Effector memory CD8-positive, alpha-beta T cell (primary cell): ENCODE results near the gene NEGR1.
"Not testable (repeated sequence)": the region's sequence is repeated elsewhere in the genome, so short reads cannot be mapped to it uniquely, and the experiment has no call there.

Source experiments
- ATAC-seq: fragments of 150-1000 bp; cut with Tn5 transposase; replicated peaks from 2 replicates; pipeline ENCODE4 v1.10.0; 2021; ENCODE audit warnings: mild to moderate bottlenecking, moderate library complexity
- DNase-seq, 3 experiments: peaks; one replicate each; pipeline ENCODE4 v3.0.0; 2021
- H3K27ac Mint-ChIP-seq, 2 donors: one replicate each; pipeline ENCODE4 v1.8.0; 2022; ENCODE audit warnings: mild to moderate bottlenecking in 2 of 2, mixed read lengths in 2 of 2, moderate library complexity in 2 of 2
- H3K27me3 Mint-ChIP-seq, 2 donors: one replicate each; pipeline ENCODE4 v1.8.0; 2022; ENCODE audit warnings: mixed read lengths in 2 of 2
- H3K36me3 Mint-ChIP-seq: one replicate; pipeline ENCODE4 v1.8.0; 2022; ENCODE audit warnings: mild to moderate bottlenecking, moderate library complexity, mixed read lengths; ENCODE audit not compliant: insufficient read depth
- H3K4me1 Mint-ChIP-seq, 2 donors: one replicate each; pipeline ENCODE4 v1.8.0; 2022; ENCODE audit warnings: low read depth in 2 of 2, mixed read lengths in 2 of 2
- H3K4me3 Mint-ChIP-seq, 2 donors: one replicate each; pipeline ENCODE4 v1.8.0; 2022; ENCODE audit warnings: mild to moderate bottlenecking in 2 of 2, mixed read lengths in 2 of 2, moderate library complexity in 2 of 2
- H3K9me3 Mint-ChIP-seq, 2 donors: one replicate each; pipeline ENCODE4 v1.8.0; 2022; ENCODE audit warnings: mixed read lengths in 2 of 2

Gene NEGR1

GRCh38 chr1:71920556-71920955, 361.8 kb downstream of the NEGR1 start:
- Mint-ChIP-seq H3K27me3 (no peaks in the 10 kb centered on the region), H3K36me3 (no peaks in the 10 kb centered on the region), H3K4me1 (no peaks in the 10 kb centered on the region), H3K4me3 (no peak overlapping the region), H3K27ac (no peak overlapping the region), H3K9me3 (peaks cover 19 to 30% of the 10 kb centered on the region in 2 donors)
- DNase-seq (no peak), ATAC-seq (no peak)

- H3K4me1 Mint-ChIP-seq = no peaks in the 10 kb centered on the region
- H3K36me3 Mint-ChIP-seq = no peaks in the 10 kb centered on the region
- H3K27me3 Mint-ChIP-seq = no peaks in the 10 kb centered on the region
- peaks cover 19 to 32% of the 10 kb centered on the region in 2 donors for H3K9me3 Mint-ChIP-seq
- DNase-seq (no peak), ATAC-seq (no peak)
- H3K4me3 Mint-ChIP-seq = no peak overlapping the region
- H3K27ac Mint-ChIP-seq = no peak overlapping the region
These were observed 362.4 kb downstream of the NEGR1 start for GRCh38 chr1:71919811-71920509.

- ATAC-seq (no peak), DNase-seq (no peak)
- no peaks in the 10 kb centered on the region for H3K4me1 Mint-ChIP-seq
- no peak overlapping the region for H3K27ac Mint-ChIP-seq
- no peak overlapping the region for H3K4me3 Mint-ChIP-seq
- peaks cover 19 to 32% of the 10 kb centered on the region in 2 donors for H3K9me3 Mint-ChIP-seq
- H3K27me3 Mint-ChIP-seq = no peaks in the 10 kb centered on the region
- H3K36me3 Mint-ChIP-seq = no peaks in the 10 kb centered on the region
These were observed 363.7 kb downstream of the NEGR1 start for GRCh38 chr1:71918630-71919029.

- DNase-seq (no peak), ATAC-seq (no peak)
- H3K4me3 Mint-ChIP-seq = no peak overlapping the region
- no peak overlapping the region for H3K27ac Mint-ChIP-seq
- no peaks in the 10 kb centered on the region for H3K27me3 Mint-ChIP-seq
- H3K9me3 Mint-ChIP-seq = peaks cover 13 to 24% of the 10 kb centered on the region in 2 donors
- no peaks in the 10 kb centered on the region for H3K4me1 Mint-ChIP-seq
- no peaks in the 10 kb centered on the region for H3K36me3 Mint-ChIP-seq
These were observed 365.4 kb downstream of the NEGR1 start for GRCh38 chr1:71916894-71917293.

GRCh38 chr1:71914626-71915025, 367.7 kb downstream of the NEGR1 start:
- ATAC-seq (no peak), DNase-seq (no peak)
- Mint-ChIP-seq H3K27me3 (no peaks in the 10 kb centered on the region), H3K27ac (no peak overlapping the region), H3K36me3 (no peaks in the 10 kb centered on the region), H3K4me1 (no peaks in the 10 kb centered on the region), H3K4me3 (no peak overlapping the region), H3K9me3 (peaks cover 10 to 13% of the 10 kb centered on the region in 2 donors)

GRCh38 chr1:71908871-71909390, 373.4 kb downstream of the NEGR1 start:
- H3K9me3 Mint-ChIP-seq = peaks cover 0 to 9% of the 10 kb centered on the region in 2 donors
- H3K4me3 Mint-ChIP-seq = no peak overlapping the region
- H3K27ac Mint-ChIP-seq = no peak overlapping the region
- H3K36me3 Mint-ChIP-seq = no peaks in the 10 kb centered on the region
- no peaks in the 10 kb centered on the region for H3K27me3 Mint-ChIP-seq
- no peak for ATAC-seq
- DNase-seq = no peak
- no peaks in the 10 kb centered on the region for H3K4me1 Mint-ChIP-seq

- no peak for DNase-seq
- no peak overlapping the region for H3K4me3 Mint-ChIP-seq
- no peaks in the 10 kb centered on the region for H3K27me3 Mint-ChIP-seq
- H3K9me3 Mint-ChIP-seq = peaks cover 0 to 9% of the 10 kb centered on the region in 2 donors
- H3K4me1 Mint-ChIP-seq = no peaks in the 10 kb centered on the region
- no peaks in the 10 kb centered on the region for H3K36me3 Mint-ChIP-seq
- H3K27ac Mint-ChIP-seq = no peak overlapping the region
- ATAC-seq = no peak
These were observed 374.0 kb downstream of the NEGR1 start for GRCh38 chr1:71908303-71908702.

GRCh38 chr1:71899881-71900280, 382.5 kb downstream of the NEGR1 start:
- Mint-ChIP-seq H3K27ac (no peak overlapping the region), H3K27me3 (no peaks in the 10 kb centered on the region), H3K4me3 (no peak overlapping the region), H3K36me3 (no peaks in the 10 kb centered on the region), H3K4me1 (no peaks in the 10 kb centered on the region), H3K9me3 (peaks cover 0 to 5% of the 10 kb centered on the region in 2 donors)
- ATAC-seq (no peak), DNase-seq (no peak)

- ATAC-seq, H3K4me1 Mint-ChIP-seq, DNase-seq, H3K36me3 Mint-ChIP-seq, H3K9me3 Mint-ChIP-seq, H3K27ac Mint-ChIP-seq, H3K27me3 Mint-ChIP-seq, H3K4me3 Mint-ChIP-seq: not testable (repeated sequence)
These were observed 394.2 kb downstream of the NEGR1 start for GRCh38 chr1:71888166-71888565.

GRCh38 chr1:71885171-71885570, 397.2 kb downstream of the NEGR1 start:
- DNase-seq (no peak), ATAC-seq (no peak)
- H3K27ac Mint-ChIP-seq = no peak overlapping the region
- H3K36me3 Mint-ChIP-seq = no peaks in the 10 kb centered on the region
- no peak overlapping the region for H3K4me3 Mint-ChIP-seq
- H3K9me3 Mint-ChIP-seq = peaks cover 0 to 7% of the 10 kb centered on the region in 2 donors
- no peaks in the 10 kb centered on the region for H3K27me3 Mint-ChIP-seq
- no peaks in the 10 kb centered on the region for H3K4me1 Mint-ChIP-seq

GRCh38 chr1:71882637-71883036, 399.7 kb downstream of the NEGR1 start:
- DNase-seq (no peak), ATAC-seq (no peak)
- no peaks in the 10 kb centered on the region for H3K27me3 Mint-ChIP-seq
- no peaks in the 10 kb centered on the region for H3K4me1 Mint-ChIP-seq
- no peak overlapping the region for H3K27ac Mint-ChIP-seq
- H3K36me3 Mint-ChIP-seq = no peaks in the 10 kb centered on the region
- H3K9me3 Mint-ChIP-seq = peaks cover 0 to 7% of the 10 kb centered on the region in 2 donors
- H3K4me3 Mint-ChIP-seq = no peak overlapping the region

- Mint-ChIP-seq H3K36me3 (no peaks in the 10 kb centered on the region), H3K9me3 (peaks cover 0 to 7% of the 10 kb centered on the region in 2 donors), H3K4me1 (no peaks in the 10 kb centered on the region), H3K27me3 (no peaks in the 10 kb centered on the region), H3K27ac (no peak overlapping the region), H3K4me3 (no peak overlapping the region)
- ATAC-seq (no peak), DNase-seq (no peak)
These were observed 400.1 kb downstream of the NEGR1 start for GRCh38 chr1:71882226-71882625.

- H3K36me3 Mint-ChIP-seq = no peaks in the 10 kb centered on the region
- peaks cover 0 to 7% of the 10 kb centered on the region in 2 donors for H3K9me3 Mint-ChIP-seq
- H3K27ac Mint-ChIP-seq = no peak overlapping the region
- ATAC-seq (no peak), DNase-seq (no peak)
- H3K4me1 Mint-ChIP-seq = no peaks in the 10 kb centered on the region
- no peak overlapping the region for H3K4me3 Mint-ChIP-seq
- H3K27me3 Mint-ChIP-seq = no peaks in the 10 kb centered on the region
These were observed 400.7 kb downstream of the NEGR1 start for GRCh38 chr1:71881611-71882010.

GRCh38 chr1:71869326-71869725, 413.0 kb downstream of the NEGR1 start:
- no peaks in the 10 kb centered on the region for H3K4me1 Mint-ChIP-seq

More at GRCh38 chr1:71869326-71869725, 413.0 kb downstream of the NEGR1 start:
- DNase-seq (no peak), ATAC-seq (no peak)
- Mint-ChIP-seq H3K4me3 (no peak overlapping the region), H3K36me3 (no peaks in the 10 kb centered on the region), H3K27me3 (no peaks in the 10 kb centered on the region), H3K27ac (no peak overlapping the region), H3K9me3 (peaks cover 0 to 5% of the 10 kb centered on the region in 2 donors)
